ENCODE measurements around the gene ZNF681.

The ZNF681 gene

GRCh38 chr19:23758187-23759074 is at the start of gene ZNF681:
Gene ZNF681, minus strand, starts transcription at chr19:23758891. Its CDS starts 142 bp downstream, at chr19:23758749.
- H3K36me3 ChIP-seq (ENCODE audit: control insufficient read depth, insufficient read depth, low read length): no peaks in the 10 kb centered on the region
- H3K4me1 ChIP-seq (ENCODE audit: control insufficient read depth, insufficient read depth, low read length): no peaks in the 10 kb centered on the region
- no peaks in the 10 kb centered on the region for H3K27me3 ChIP-seq (ENCODE audit: control insufficient read depth, insufficient read depth, low read length)
- H3K4me3 ChIP-seq (ENCODE audit: low read length): peak within 1 kb of the TSS; percentile 63
- H3K9ac ChIP-seq (ENCODE audit: low read length): peak within 1 kb of the TSS; percentile 14
- peak within 1 kb of the TSS; percentile 27 for H3K27ac ChIP-seq (ENCODE audit: low read depth, low read length)

GRCh38 chr19:23804676-23805075 is 46.0 kb upstream of the ZNF681 start:
- Histone ChIP-seq H3K4me3 (ENCODE audit: low read length) (no peak overlapping the region), H3K9ac (ENCODE audit: low read length) (no peak overlapping the region), H3K36me3 (ENCODE audit: control insufficient read depth, insufficient read depth, low read length) (no peaks in the 10 kb centered on the region), H3K4me1 (ENCODE audit: control insufficient read depth, insufficient read depth, low read length) (no peaks in the 10 kb centered on the region), H3K27ac (ENCODE audit: low read depth, low read length) (no peak overlapping the region), H3K27me3 (ENCODE audit: control insufficient read depth, insufficient read depth, low read length) (no peaks in the 10 kb centered on the region)

GRCh38 chr19:23802290-23802689 is 43.6 kb upstream of the ZNF681 start:
- no peak overlapping the region for H3K4me3 ChIP-seq (ENCODE audit: low read length)
- H3K27ac ChIP-seq (ENCODE audit: low read depth, low read length): no peak overlapping the region
- no peaks in the 10 kb centered on the region for H3K27me3 ChIP-seq (ENCODE audit: control insufficient read depth, insufficient read depth, low read length)
- H3K4me1 ChIP-seq (ENCODE audit: control insufficient read depth, insufficient read depth, low read length): no peaks in the 10 kb centered on the region
- H3K9ac ChIP-seq (ENCODE audit: low read length): no peak overlapping the region
- no peaks in the 10 kb centered on the region for H3K36me3 ChIP-seq (ENCODE audit: control insufficient read depth, insufficient read depth, low read length)

GRCh38 chr19:23801803-23802202 is 43.1 kb upstream of the ZNF681 start:
- H3K4me3 ChIP-seq (ENCODE audit: low read length): no peak overlapping the region
- H3K27ac ChIP-seq (ENCODE audit: low read depth, low read length): no peak overlapping the region
- no peaks in the 10 kb centered on the region for H3K4me1 ChIP-seq (ENCODE audit: control insufficient read depth, insufficient read depth, low read length)
- H3K9ac ChIP-seq (ENCODE audit: low read length): no peak overlapping the region
- no peaks in the 10 kb centered on the region for H3K27me3 ChIP-seq (ENCODE audit: control insufficient read depth, insufficient read depth, low read length)
- no peaks in the 10 kb centered on the region for H3K36me3 ChIP-seq (ENCODE audit: control insufficient read depth, insufficient read depth, low read length)

GRCh38 chr19:23800868-23801267 is 42.2 kb upstream of the ZNF681 start:
- H3K9ac ChIP-seq (ENCODE audit: low read length): no peak overlapping the region
- H3K27ac ChIP-seq (ENCODE audit: low read depth, low read length): no peak overlapping the region
- no peaks in the 10 kb centered on the region for H3K4me1 ChIP-seq (ENCODE audit: control insufficient read depth, insufficient read depth, low read length)
- no peaks in the 10 kb centered on the region for H3K36me3 ChIP-seq (ENCODE audit: control insufficient read depth, insufficient read depth, low read length)
- H3K27me3 ChIP-seq (ENCODE audit: control insufficient read depth, insufficient read depth, low read length): no peaks in the 10 kb centered on the region
- no peak overlapping the region for H3K4me3 ChIP-seq (ENCODE audit: low read length)

GRCh38 chr19:23800271-23800670 is 41.6 kb upstream of the ZNF681 start:
- Histone ChIP-seq H3K4me1 (ENCODE audit: control insufficient read depth, insufficient read depth, low read length) (no peaks in the 10 kb centered on the region), H3K27me3 (ENCODE audit: control insufficient read depth, insufficient read depth, low read length) (no peaks in the 10 kb centered on the region), H3K4me3 (ENCODE audit: low read length) (no peak overlapping the region), H3K36me3 (ENCODE audit: control insufficient read depth, insufficient read depth, low read length) (no peaks in the 10 kb centered on the region), H3K27ac (ENCODE audit: low read depth, low read length) (no peak overlapping the region), H3K9ac (ENCODE audit: low read length) (no peak overlapping the region)

- no peak overlapping the region for H3K27ac ChIP-seq (ENCODE audit: low read depth, low read length)
- no peak overlapping the region for H3K4me3 ChIP-seq (ENCODE audit: low read length)
- H3K36me3 ChIP-seq (ENCODE audit: control insufficient read depth, insufficient read depth, low read length): no peaks in the 10 kb centered on the region
- no peaks in the 10 kb centered on the region for H3K27me3 ChIP-seq (ENCODE audit: control insufficient read depth, insufficient read depth, low read length)
- H3K4me1 ChIP-seq (ENCODE audit: control insufficient read depth, insufficient read depth, low read length): no peaks in the 10 kb centered on the region
- H3K9ac ChIP-seq (ENCODE audit: low read length): no peak overlapping the region
Measured at GRCh38 chr19:23799321-23799720, 40.6 kb upstream of the ZNF681 start.

- H3K36me3 ChIP-seq (ENCODE audit: control insufficient read depth, insufficient read depth, low read length): no peaks in the 10 kb centered on the region
- no peaks in the 10 kb centered on the region for H3K4me1 ChIP-seq (ENCODE audit: control insufficient read depth, insufficient read depth, low read length)
- H3K27me3 ChIP-seq (ENCODE audit: control insufficient read depth, insufficient read depth, low read length): no peaks in the 10 kb centered on the region
- H3K9ac ChIP-seq (ENCODE audit: low read length): no peak overlapping the region
- H3K27ac ChIP-seq (ENCODE audit: low read depth, low read length): no peak overlapping the region
- H3K4me3 ChIP-seq (ENCODE audit: low read length): no peak overlapping the region
Measured at GRCh38 chr19:23795462-23795861, 36.8 kb upstream of the ZNF681 start.

- H3K36me3 ChIP-seq (ENCODE audit: control insufficient read depth, insufficient read depth, low read length): no peaks in the 10 kb centered on the region
- no peaks in the 10 kb centered on the region for H3K27me3 ChIP-seq (ENCODE audit: control insufficient read depth, insufficient read depth, low read length)
- H3K4me1 ChIP-seq (ENCODE audit: control insufficient read depth, insufficient read depth, low read length): no peaks in the 10 kb centered on the region
- H3K4me3 ChIP-seq (ENCODE audit: low read length): no peak overlapping the region
- H3K27ac ChIP-seq (ENCODE audit: low read depth, low read length): no peak overlapping the region
- no peak overlapping the region for H3K9ac ChIP-seq (ENCODE audit: low read length)
Measured at GRCh38 chr19:23792784-23793183, 34.1 kb upstream of the ZNF681 start.

GRCh38 chr19:23790641-23791488 is 32.2 kb upstream of the ZNF681 start:
- H3K9ac ChIP-seq (ENCODE audit: low read length): no peak overlapping the region
- no peaks in the 10 kb centered on the region for H3K27me3 ChIP-seq (ENCODE audit: control insufficient read depth, insufficient read depth, low read length)
- no peaks in the 10 kb centered on the region for H3K36me3 ChIP-seq (ENCODE audit: control insufficient read depth, insufficient read depth, low read length)
- no peak overlapping the region for H3K4me3 ChIP-seq (ENCODE audit: low read length)
- H3K27ac ChIP-seq (ENCODE audit: low read depth, low read length): no peak overlapping the region
- H3K4me1 ChIP-seq (ENCODE audit: control insufficient read depth, insufficient read depth, low read length): no peaks in the 10 kb centered on the region

GRCh38 chr19:23789246-23789645 is 30.6 kb upstream of the ZNF681 start:
- Histone ChIP-seq H3K27me3 (ENCODE audit: control insufficient read depth, insufficient read depth, low read length) (no peaks in the 10 kb centered on the region), H3K4me3 (ENCODE audit: low read length) (no peak overlapping the region), H3K36me3 (ENCODE audit: control insufficient read depth, insufficient read depth, low read length) (no peaks in the 10 kb centered on the region), H3K27ac (ENCODE audit: low read depth, low read length) (no peak overlapping the region), H3K9ac (ENCODE audit: low read length) (no peak overlapping the region), H3K4me1 (ENCODE audit: control insufficient read depth, insufficient read depth, low read length) (no peaks in the 10 kb centered on the region)

GRCh38 chr19:23788411-23788810 is 29.7 kb upstream of the ZNF681 start:
- H3K9ac ChIP-seq (ENCODE audit: low read length): no peak overlapping the region
- no peak overlapping the region for H3K4me3 ChIP-seq (ENCODE audit: low read length)
- H3K4me1 ChIP-seq (ENCODE audit: control insufficient read depth, insufficient read depth, low read length): no peaks in the 10 kb centered on the region
- H3K27me3 ChIP-seq (ENCODE audit: control insufficient read depth, insufficient read depth, low read length): no peaks in the 10 kb centered on the region
- H3K27ac ChIP-seq (ENCODE audit: low read depth, low read length): no peak overlapping the region
- H3K36me3 ChIP-seq (ENCODE audit: control insufficient read depth, insufficient read depth, low read length): no peaks in the 10 kb centered on the region

Data from rectal smooth muscle tissue (tissue), 1 donor.